HepG2 (cell line): ENCODE data around the gene FAM174B. TPM values are rescaled to one million over a fixed set of nuclear protein-coding genes. Genes with fewer than 3 reads are reported as not detected.

Source experiments
- ATAC-seq: fragments of 200-7000 bp; cut with Tn5 transposase; 3 replicates; pipeline ENCODE4 v1.9.1; 2020; ENCODE audit warnings: mild to moderate bottlenecking, moderate library complexity
- BruUV-seq: library from RNA; stranded (reverse); fragments of 400-500 nt; replicated peaks from 2 replicates; lab custom pipeline; 2021; lab: Mats Ljungman, UMichigan
- CTCF ChIA-PET: fragments of 300-600 bp; formaldehyde crosslinking; extraction: SDS; loops from one replicate; lab custom pipeline; 2021; ENCODE audit warnings: low total read pairs, inconsistent platforms, low intra/inter-chr PET ratio; lab: Yijun Ruan, JAX
- POLR2A ChIA-PET: fragments of 350-600 bp; sonication (Branson Sonifier 250); formaldehyde crosslinking; loops from one replicate; lab custom pipeline; 2020; ENCODE audit warnings: antibody characterized with exemption, inconsistent platforms; lab: Yijun Ruan, JAX
- DNase-seq: peaks from one replicate; pipeline ENCODE4 v3.0.0-alpha.2; 2015; ENCODE audit warnings: low spot score
- FAIRE-seq: peaks from 3 replicates; lab custom pipeline; 2011; peaks lifted over from hg19 to GRCh38; lab: Jason Lieb, UNC
- H2AFZ ChIP-seq: one replicate; pipeline ENCODE4 v1.6.1; 2011; ENCODE audit warnings: low read length, inconsistent platforms
- H3K27ac ChIP-seq: fragments of 300-600 bp; 3 replicates; pipeline ENCODE4 v1.8.0; 2011; ENCODE audit warnings: mixed run types, mild to moderate bottlenecking, mixed read lengths, low read length, inconsistent platforms; ENCODE audit not compliant: insufficient read depth; ENCODE audit errors: extremely low read length
- H3K27me3 ChIP-seq, 2 experiments: fragments of 200-600 bp in 1 of 2; 2 replicates in 1 of 2; 3 replicates in 1 of 2; pipeline versions ENCODE4 v1.6.0 to v1.8.0; 2011; ENCODE audit warnings: low read length in 2 of 2, mild to moderate bottlenecking in 2 of 2, moderate library complexity in 2 of 2, inconsistent platforms in 1 of 2; ENCODE audit not compliant: insufficient read depth in 2 of 2, control insufficient read depth in 1 of 2
- H3K36me3 ChIP-seq, 2 experiments: fragments of 200-600 bp in 1 of 2; replicated peaks in 1 of 2; 2 replicates in 1 of 2; 3 replicates in 1 of 2; pipeline versions ENCODE4 v1.5.1 to v1.8.0; 2011; ENCODE audit warnings: low read length in 2 of 2, inconsistent platforms in 1 of 2; ENCODE audit not compliant: insufficient read depth in 2 of 2, control insufficient read depth in 1 of 2
- H3K4me1 ChIP-seq: 2 replicates; pipeline ENCODE4 v1.5.1; 2012; ENCODE audit warnings: low read length, inconsistent platforms; ENCODE audit not compliant: insufficient read depth
- H3K4me2 ChIP-seq: 2 replicates; pipeline ENCODE4 v1.6.0; 2011; ENCODE audit warnings: low read depth, low read length, inconsistent platforms
- H3K4me3 ChIP-seq, 3 experiments: fragments of 200-600 bp in 1 of 3; sonication (generic), shearing (Covaris generic) in 1 of 3; replicated peaks in 1 of 3; 2 replicates each; pipeline ENCODE4 v1.5.1; 2011 to 2016; ENCODE audit warnings: low read length in 3 of 3, inconsistent platforms in 2 of 3, low read depth in 2 of 3, mild to moderate bottlenecking in 2 of 3, control low read depth in 1 of 3, mixed read lengths in 1 of 3; ENCODE audit not compliant: insufficient read depth in 1 of 3
- H3K79me2 ChIP-seq: one replicate; pipeline ENCODE4 v1.6.1; 2011; ENCODE audit warnings: low read length, inconsistent platforms; ENCODE audit not compliant: insufficient read depth
- H3K9ac ChIP-seq: 2 replicates; pipeline ENCODE4 v1.6.0; 2011; ENCODE audit warnings: mild to moderate bottlenecking, low read depth, low read length, inconsistent platforms; ENCODE audit not compliant: insufficient read depth
- H3K9me3 ChIP-seq: 2 replicates; pipeline ENCODE4 v1.5.1; 2012; ENCODE audit warnings: mild to moderate bottlenecking, low read length
- H4K20me1 ChIP-seq: 2 replicates; pipeline ENCODE4 v1.6.0; 2011; ENCODE audit warnings: inconsistent platforms, mild to moderate bottlenecking, low read length, moderate library complexity; ENCODE audit not compliant: insufficient read depth
- CHD2 ChIP-seq: IDR thresholded peaks from 2 replicates; pipeline ENCODE4 v1.6.1; 2011; ENCODE audit warnings: low read depth, low read length, improper control_type of control experiment
- ELF1 ChIP-seq: sonication (generic); formaldehyde crosslinking; IDR thresholded peaks from 2 replicates; pipeline ENCODE4 v1.4.0; 2020; ENCODE audit warnings: missing genetic modification reagents
- NFIC ChIP-seq: IDR thresholded peaks from 2 replicates; pipeline ENCODE4 v1.6.1; 2012; ENCODE audit warnings: mild to moderate bottlenecking, low read length, inconsistent platforms
- PHF5A ChIP-seq: IDR thresholded peaks from one replicate; pipeline ENCODE4 v1.6.1; 2018; ENCODE audit warnings: low read depth, missing genetic modification reagents; ENCODE audit not compliant: unreplicated experiment
- PLSCR1 ChIP-seq: sonication (generic); formaldehyde crosslinking; IDR thresholded peaks from 2 replicates; pipeline ENCODE4 v1.5.0; 2020; ENCODE audit warnings: missing genetic modification reagents, mild to moderate bottlenecking, borderline replicate concordance
- RFX1 ChIP-seq: fragments of 450-650 bp; IDR thresholded peaks from 2 replicates; pipeline ENCODE4 v1.6.1; 2017
- SOX6 ChIP-seq, 2 experiments: fragments of 450-650 bp in 1 of 2; sonication (generic) in 1 of 2; formaldehyde crosslinking in 1 of 2; IDR thresholded peaks; 2 replicates each; pipeline versions ENCODE4 v1.4.0 to v1.6.1; 2017 to 2020; ENCODE audit warnings: antibody characterized with exemption in 1 of 2, mild to moderate bottlenecking in 1 of 2, missing genetic modification reagents in 1 of 2
- TBL1XR1 ChIP-seq: fragments of 150-350 bp; IDR thresholded peaks from 2 replicates; pipeline ENCODE4 v1.6.1; 2014; ENCODE audit warnings: borderline replicate concordance, low read length; ENCODE audit not compliant: partially characterized antibody
- ZBTB25 ChIP-seq: IDR thresholded peaks from 2 replicates; pipeline ENCODE4 v1.6.1; 2018; ENCODE audit warnings: missing genetic modification reagents
- ZFP36 ChIP-seq: fragments of 150-350 bp; IDR thresholded peaks from 2 replicates; pipeline ENCODE4 v1.6.1; 2018; ENCODE audit warnings: borderline replicate concordance, low read length, low read depth; ENCODE audit not compliant: partially characterized antibody
- ZNF251 ChIP-seq: sonication (generic); formaldehyde crosslinking; IDR thresholded peaks from 2 replicates; pipeline ENCODE4 v1.9.0; 2021; ENCODE audit warnings: mild to moderate bottlenecking, missing genetic modification reagents
- ZNF3 ChIP-seq: IDR thresholded peaks from 2 replicates; pipeline ENCODE4 v1.7.0; 2017; ENCODE audit warnings: inconsistent platforms
- ZNF709 ChIP-seq: sonication (generic); formaldehyde crosslinking; IDR thresholded peaks from 2 replicates; pipeline ENCODE4 v1.5.0; 2020; ENCODE audit warnings: mild to moderate bottlenecking, missing genetic modification reagents
- WGBS: methylation state at CpG from one replicate; pipeline ENCODE4 v1.1.6; 2017; ENCODE audit warnings: low lambda C conversion rate; 5-methylcytosine and 5-hydroxymethylcytosine counted together
- in situ Hi-C: cut with HindIII; loops from 2 replicates; pipeline ENCODE4 v1.10.0; 2017; ENCODE audit warnings: low pct_unique_long_range_greater_than_20kb; ENCODE audit not compliant: extremely low pct_ligation_motif_present
- intact Hi-C: fragments of 100-400 bp; cut with micrococcal nuclease; formaldehyde crosslinking; loops from one replicate; pipeline ENCODE4 v1.10.0; 2022; ENCODE audit not compliant: unreplicated experiment
- polyA plus RNA-seq, 8 experiments: library from polyadenylated mRNA; depleted of rRNA in 3 of 8; stranded (reverse) in 7 of 8; unstranded in 1 of 8; fragments of >200 nt; fragmentation: Illumina TruSeq in 4 of 8; extraction: Trizol in 4 of 8; gene quantifications; 2 replicates each; pipeline versions ENCODE4 v1.2.1 to v1.2.3, GENCODE V29; 2011 to 2016; ENCODE audit warnings: low read depth in 4 of 8, missing spikeins in 1 of 8, mixed read lengths in 1 of 8; ENCODE audit not compliant: insufficient read depth in 1 of 8
- total RNA-seq, 5 experiments: library from RNA; depleted of rRNA; stranded (reverse); fragments of >200 nt; fragmentation: Illumina TruSeq; extraction: Trizol; gene quantifications; 2 replicates each; pipeline ENCODE4 v1.2.3, GENCODE V29; 2016; ENCODE audit warnings: low read depth in 1 of 5

Gene FAM174B
- total and polyA plus RNA-seq, 2 of the 13 experiments (the other 11 are each of a cell fraction or from before 2014, with no cell fraction given) = 0.90 to 2.1 TPM

GRCh38 chr15:92647467-92648163, 8.0 kb downstream of the FAM174B start (continued):
- TF ChIP-seq TBL1XR1 = no peak
- no peak for TF ChIP-seq CHD2
- TF ChIP-seq ELF1 (CRISPR knock-in tag) = no peak
- no peak for TF ChIP-seq PLSCR1
- TF ChIP-seq ZBTB25 (CRISPR knock-in tag) = no peak
- TF ChIP-seq PHF5A (CRISPR knock-in tag) = no peak
- no peak for TF ChIP-seq ZNF709

- Histone ChIP-seq H3K36me3 (no peaks in the 10 kb centered on the region), H3K9ac (no peak overlapping the region), H3K79me2 (no peaks in the 10 kb centered on the region), H3K4me1 (no peaks in the 10 kb centered on the region), H3K27ac (no peak overlapping the region), H4K20me1 (no peaks in the 10 kb centered on the region), H3K27me3 (peaks cover 0 to 27% of the 10 kb centered on the region in 2 experiments; a peak in 1 of 5 replicates), H3K4me3 (no peak overlapping the region), H3K4me2 (no peak overlapping the region), H2AFZ (no peak overlapping the region), H3K9me3 (no peaks in the 10 kb centered on the region)
- intact Hi-C loops (no loop called here), in situ Hi-C loops (no loop called here)
- FAIRE-seq (no peak), DNase-seq (no peak), ATAC-seq (no peak)
- no TSS peak for BruUV-seq
- ChIA-PET CTCF (no interaction called here), POLR2A (no interaction called here)
- TF ChIP-seq ZNF3 (no peak), SOX6 (IDR thresholded peaks at IDR 0.05) (no peak), SOX6 (CRISPR knock-in tag; IDR thresholded peaks at IDR 0.05) (no peak), RFX1 (no peak), ZNF251 (CRISPR knock-in tag) (no peak), ZFP36 (no peak), NFIC (no peak)
- 6% methylated on average over 2 of the region's 2 CpGs for WGBS
Measured at GRCh38 chr15:92646216-92646615, 9.4 kb downstream of the FAM174B start.
